NCI-H524 (cell line): ENCODE measurements around the gene OPRM1.
"Not testable (repeated sequence)": the region's sequence is repeated elsewhere in the genome, so short reads cannot be mapped to it uniquely, and the experiment has no call there.

Experiments
- DNase-seq, 2 experiments: peaks; one replicate each; lab custom pipeline; 2025; lab: John Stamatoyannopoulos, UW

Gene OPRM1

GRCh38 chr6:154039231-154039842, at the start of gene OPRM1:
OPRM1 (plus strand) TSS chr6:154039240; CDS start chr6:154039545, 305 bp downstream.
- DNase-seq = peak; percentile 16 to 37

- DNase-seq = no peak
Observed at GRCh38 chr6:153989989-153990388, 49.1 kb upstream of the OPRM1 start.

GRCh38 chr6:153994004-153994403, 45.0 kb upstream of the OPRM1 start:
- DNase-seq = no peak

- no peak for DNase-seq
Observed at GRCh38 chr6:153994811-153995210, 44.2 kb upstream of the OPRM1 start.

- no peak for DNase-seq
Observed at GRCh38 chr6:153997221-153997620, 41.8 kb upstream of the OPRM1 start.

GRCh38 chr6:154001494-154002285, 37.4 kb upstream of the OPRM1 start:
- no peak for DNase-seq

GRCh38 chr6:154002894-154003293, 36.1 kb upstream of the OPRM1 start:
- DNase-seq = no peak

GRCh38 chr6:154010371-154010770, 28.7 kb upstream of the OPRM1 start:
- DNase-seq = no peak

- DNase-seq = no peak
Observed at GRCh38 chr6:154012852-154013251, 26.2 kb upstream of the OPRM1 start.

GRCh38 chr6:154017786-154018185, 21.3 kb upstream of the OPRM1 start:
- no peak for DNase-seq

GRCh38 chr6:154030646-154031045, 8.4 kb upstream of the OPRM1 start:
- no peak for DNase-seq

GRCh38 chr6:154041001-154041400, 2.0 kb downstream of the OPRM1 start:
- DNase-seq = no peak

GRCh38 chr6:154053141-154053540, 14.1 kb downstream of the OPRM1 start:
- no peak for DNase-seq

- no peak for DNase-seq
Observed at GRCh38 chr6:154056536-154056935, 17.5 kb downstream of the OPRM1 start.

- no peak for DNase-seq
Observed at GRCh38 chr6:154057098-154057497, 18.1 kb downstream of the OPRM1 start.

- no peak for DNase-seq
Observed at GRCh38 chr6:154058963-154059680, 20.1 kb downstream of the OPRM1 start.

- DNase-seq = peak; percentile 76 to 88
Observed at GRCh38 chr6:154060076-154060475, 21.0 kb downstream of the OPRM1 start.

- no peak for DNase-seq
Observed at GRCh38 chr6:154070041-154070440, 31.0 kb downstream of the OPRM1 start.

GRCh38 chr6:154070657-154071056, 31.6 kb downstream of the OPRM1 start:
- DNase-seq = no peak

- peak; percentile 83 to 96 for DNase-seq
Observed at GRCh38 chr6:154071236-154071635, 32.2 kb downstream of the OPRM1 start.

- no peak for DNase-seq
Observed at GRCh38 chr6:154071711-154072110, 32.7 kb downstream of the OPRM1 start.

GRCh38 chr6:154078596-154078995, 39.6 kb downstream of the OPRM1 start:
- DNase-seq = not testable (repeated sequence)
